Heart right ventricle (tissue), 16 donors: ENCODE results near the gene AUTS2. TPM values are rescaled to one million over a fixed set of nuclear protein-coding genes. Genes with fewer than 3 reads are reported as not detected.

ENCODE experiments used
- ATAC-seq, 8 donors: fragments of 200-7000 bp; cut with Tn5 transposase; one replicate each; pipeline ENCODE4 v1.9.1; 2020; ENCODE audit warnings: mild to moderate bottlenecking in 8 of 8, moderate library complexity in 8 of 8, moderate number of reproducible peaks in 1 of 8
- DNase-seq, 2 donors: peaks; one replicate each; pipeline ENCODE4 v3.0.0-alpha.2; 2020
- H3K27ac ChIP-seq, 10 donors: fragments of 200-600 bp; sonication (generic) in 2 of 10; one replicate each; pipeline versions ENCODE4 v1.5.0 to v1.8.0; 2020 to 2022; ENCODE audit warnings: mild to moderate bottlenecking in 3 of 10
- H3K27me3 ChIP-seq, 7 donors: fragments of 200-600 bp; one replicate each; pipeline ENCODE4 v1.8.0; 2021 to 2022; ENCODE audit warnings: mild to moderate bottlenecking in 2 of 7
- H3K36me3 ChIP-seq, 9 donors: fragments of 200-600 bp; sonication (generic) in 1 of 9; one replicate each; pipeline versions ENCODE4 v1.5.0 to v1.8.0; 2020 to 2022; ENCODE audit warnings: mild to moderate bottlenecking in 2 of 9
- H3K4me1 ChIP-seq, 9 donors: fragments of 200-600 bp; sonication (generic) in 1 of 9; one replicate each; pipeline versions ENCODE4 v1.5.0 to v1.8.0; 2020 to 2022; ENCODE audit warnings: mild to moderate bottlenecking in 4 of 9
- H3K4me3 ChIP-seq, 10 donors: fragments of 200-600 bp; sonication (generic) in 2 of 10; one replicate each; pipeline versions ENCODE4 v1.5.0 to v1.8.0; 2020 to 2022; ENCODE audit warnings: mild to moderate bottlenecking in 7 of 10, moderate library complexity in 2 of 10
- H3K9me3 ChIP-seq, 11 donors: fragments of 200-600 bp in 10 of 11; sonication (generic) in 2 of 11; one replicate each; pipeline versions ENCODE4 v1.5.0 to v1.8.0; 2013 to 2022; ENCODE audit warnings: mild to moderate bottlenecking in 2 of 11, control low read depth in 1 of 11, moderate library complexity in 1 of 11
- WGBS, 2 donors: extraction: QIAGEN DNeasy Blood & Tissue Kit; methylation state at CpG; one replicate each; pipeline ENCODE4 v1.1.7; 2013; ENCODE audit warnings: inconsistent platforms in 1 of 2; 5-methylcytosine and 5-hydroxymethylcytosine counted together
- intact Hi-C, 10 donors: fragments of 100-400 bp; cut with DNase I; formaldehyde crosslinking; loops; one replicate each; pipeline versions ENCODE4 v1.11.1 to v1.14.2; 2022
- polyA plus RNA-seq, 2 donors: library from polyadenylated mRNA; stranded (reverse); fragments of 200-250 nt; gene quantifications; one replicate each; pipeline ENCODE4 v1.2.3, GENCODE V29; 2013
- total RNA-seq, 10 donors: library from RNA; stranded (reverse); fragmentation: NEBNext Ultra II Directional in 3 of 10; extraction: Animal tissue kit (Norgen Biotek cat#: 25700) in 3 of 10; gene quantifications; one replicate each; pipeline versions ENCODE4 v1.2.1 to v1.2.4, GENCODE V29; 2021 to 2023
- TF ChIP-seq, protein P1 (sequence below), 9 donors: fragments of 200-600 bp; sonication (generic) in 2 of 9; IDR thresholded peaks; one replicate each; pipeline versions ENCODE4 v1.5.0 to v1.8.0; 2021 to 2022; ENCODE audit warnings: antibody characterized with exemption in 9 of 9, mild to moderate bottlenecking in 5 of 9, moderate library complexity in 1 of 9
- donor health status: Arrhythmogenic right ventricular cardiomyopathy.
- donor health status: ischemic (EF 13 %, LVEDD 7.1; RV severe dilation, severe dysfunction).
- donor health status: healthy with polysubstance abuse.
- donor health status: DM: no; HTN: yes; CAD: no.
- donor health status: DM: no; HTN: no; CAD: no.
- donor health status: ischemic (EF 25% LVEDD 6.9; RV normal size, moderate dysfunction).
- donor health status: ischemic (EF 25% LVEDD 5.7; RV mildly dilated, moderate dysfunction).
- donor health status: healthy.
- donor health status: DM: yes; HTN: yes; CAD: no.
- donor health status: Ischemic cardiomyopathy.
- donor health status: ischemic (EF 35%, LVEDD 5.7; RV mildly dilated, moderate dysfunction).
- donor health status: nonischemic (EF 11% LVEDD 7.7; RV severe dilation, severe dysfunction).
- donor health status: DM: yes; HTN: yes; CAD: no.
- donor health status: PGD.
- donor health status: ischemic (EF 29% LVEDD 5.4; RV normal size, mild dysfunction).
- donor health status: nonischemic (EF 23%, LVEDD 6.1; RV moderate dilation, normal function).

AUTS2 gene
- total and polyA plus RNA-seq, 12 donors: 1.6 to 11.2 (median 7.3) TPM

GRCh38 chr7:69811476-69812308, 213.4 kb downstream of the AUTS2 start:
- Histone ChIP-seq H3K27ac (no peak overlapping the region), H3K27me3 (no peaks in the 10 kb centered on the region), H3K4me1 (peaks cover 0 to 31% (median 15%) of the 10 kb centered on the region in 9 donors), H3K36me3 (no peaks in the 10 kb centered on the region), H3K4me3 (no peak overlapping the region), H3K9me3 (peaks cover 0 to 5% (median 0%) of the 10 kb centered on the region in 11 donors)
- TF ChIP-seq, protein P1, sequence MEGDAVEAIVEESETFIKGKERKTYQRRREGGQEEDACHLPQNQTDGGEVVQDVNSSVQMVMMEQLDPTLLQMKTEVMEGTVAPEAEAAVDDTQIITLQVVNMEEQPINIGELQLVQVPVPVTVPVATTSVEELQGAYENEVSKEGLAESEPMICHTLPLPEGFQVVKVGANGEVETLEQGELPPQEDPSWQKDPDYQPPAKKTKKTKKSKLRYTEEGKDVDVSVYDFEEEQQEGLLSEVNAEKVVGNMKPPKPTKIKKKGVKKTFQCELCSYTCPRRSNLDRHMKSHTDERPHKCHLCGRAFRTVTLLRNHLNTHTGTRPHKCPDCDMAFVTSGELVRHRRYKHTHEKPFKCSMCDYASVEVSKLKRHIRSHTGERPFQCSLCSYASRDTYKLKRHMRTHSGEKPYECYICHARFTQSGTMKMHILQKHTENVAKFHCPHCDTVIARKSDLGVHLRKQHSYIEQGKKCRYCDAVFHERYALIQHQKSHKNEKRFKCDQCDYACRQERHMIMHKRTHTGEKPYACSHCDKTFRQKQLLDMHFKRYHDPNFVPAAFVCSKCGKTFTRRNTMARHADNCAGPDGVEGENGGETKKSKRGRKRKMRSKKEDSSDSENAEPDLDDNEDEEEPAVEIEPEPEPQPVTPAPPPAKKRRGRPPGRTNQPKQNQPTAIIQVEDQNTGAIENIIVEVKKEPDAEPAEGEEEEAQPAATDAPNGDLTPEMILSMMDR (IDR thresholded peaks at IDR 0.05): no peak
- ATAC-seq (no peak), DNase-seq (no peak)
- 95% methylated on average over 7 of the region's 7 CpGs for WGBS, 2 donors
- intact Hi-C loops: loop anchor here in 1 of 10 donors (5.0 kb wide), 1 partner anchor 51 kb away; no protein-coding TSS in a partner anchor

GRCh38 chr7:69812756-69813155, 214.5 kb downstream of the AUTS2 start:
- intact Hi-C loops: loop anchor here in 1 of 10 donors (5.0 kb wide), 1 partner anchor 50 kb away; no protein-coding TSS in a partner anchor
- Histone ChIP-seq H3K36me3 (no peaks in the 10 kb centered on the region), H3K4me3 (no peak overlapping the region), H3K27me3 (no peaks in the 10 kb centered on the region), H3K27ac (no peak overlapping the region), H3K4me1 (peaks cover 0 to 42% (median 21%) of the 10 kb centered on the region in 9 donors), H3K9me3 (no peaks in the 10 kb centered on the region)
- ATAC-seq (no peak), DNase-seq (no peak)
- WGBS, 2 donors: 95 to 97% methylated on average over 1 of the region's 1 CpG
- TF ChIP-seq, protein P1 (IDR thresholded peaks at IDR 0.05): no peak

DNA sequence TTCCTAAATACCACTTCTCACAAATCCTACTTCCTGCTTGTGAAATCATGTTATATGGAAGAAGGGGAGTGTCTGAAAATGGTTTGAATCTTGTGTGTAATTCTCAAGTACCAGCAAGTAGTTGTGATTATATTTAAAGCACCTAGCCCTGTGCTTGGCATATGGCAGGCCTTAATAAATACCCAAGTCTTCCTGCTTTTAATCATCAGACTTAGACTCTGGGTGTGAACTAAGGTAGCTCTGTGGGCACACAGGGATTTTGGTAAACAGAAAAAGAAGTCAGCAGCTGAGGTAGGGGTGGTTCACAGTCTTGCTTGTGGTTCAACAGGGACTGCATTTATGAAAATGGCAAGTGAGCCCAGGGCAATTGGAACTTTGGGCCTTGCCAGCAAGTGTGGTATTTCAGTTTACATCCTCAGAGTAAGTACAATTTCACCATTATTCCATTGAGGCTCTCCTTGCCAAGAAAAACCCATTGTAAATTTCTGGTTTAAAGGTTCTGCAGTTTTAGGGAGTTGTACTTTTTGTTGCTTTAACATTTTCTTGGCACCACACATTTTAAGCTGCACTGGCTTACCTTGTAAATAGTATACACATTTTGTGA, 215.5 kb downstream of the AUTS2 start:
- Histone ChIP-seq H3K36me3 (no peaks in the 10 kb centered on the region), H3K4me3 (no peak overlapping the region), H3K4me1 (peaks cover 0 to 49% (median 22%) of the 10 kb centered on the region in 9 donors), H3K27me3 (no peaks in the 10 kb centered on the region), H3K27ac (peak overlapping the region in 1 of 10 donors; percentile 2), H3K9me3 (no peaks in the 10 kb centered on the region)
- intact Hi-C loops: loop anchor here in 2 of 10 donors (2.0 to 5.0 kb wide), 2 partner anchors 49 to 621 kb away; no protein-coding TSS in a partner anchor
- no peak for DNase-seq
- TF ChIP-seq, protein P1 (IDR thresholded peaks at IDR 0.05): no peak
- no peak for ATAC-seq

DNA sequence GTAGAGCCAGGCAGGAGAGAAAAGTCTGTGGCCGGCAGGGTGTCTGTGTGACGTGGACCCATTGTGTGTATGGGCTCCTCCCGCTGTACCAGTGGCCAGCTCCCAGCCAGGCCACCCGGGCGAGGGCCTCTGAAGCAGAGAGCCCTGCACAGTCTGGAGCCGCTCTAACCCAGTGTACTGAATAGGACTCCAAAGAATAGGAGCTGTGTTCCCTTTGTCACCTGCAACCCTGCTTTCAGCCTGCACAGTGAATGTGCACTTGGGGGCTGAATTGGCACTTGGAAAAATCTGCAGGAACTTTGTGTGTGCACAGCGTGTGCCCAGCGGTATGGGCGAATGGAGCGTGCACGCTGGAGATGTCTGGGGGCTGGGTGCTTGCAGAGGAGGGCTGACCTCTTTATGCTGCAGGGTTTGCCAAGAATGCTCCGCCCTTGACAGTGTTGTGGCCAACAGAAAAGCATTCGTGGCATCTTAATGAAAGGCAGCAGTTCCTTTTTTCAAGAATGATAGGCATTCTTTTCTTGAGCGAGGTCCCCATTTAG, 216.2 kb downstream of the AUTS2 start:
- 35 to 55% methylated on average over 14 of the region's 14 CpGs for WGBS, 2 donors
- H3K27ac ChIP-seq: peak overlapping the region in 1 of 10 donors; percentile 2
- H3K4me1 ChIP-seq: peaks cover 0 to 54% (median 22%) of the 10 kb centered on the region in 9 donors
- TF ChIP-seq, protein P1 (IDR thresholded peaks at IDR 0.05): no peak
- no peaks in the 10 kb centered on the region for H3K36me3 ChIP-seq
- H3K27me3 ChIP-seq: no peaks in the 10 kb centered on the region
- ATAC-seq: peak; percentile 74 to 90 (median 79)
- DNase-seq: peak; percentile 25 to 36
- H3K4me3 ChIP-seq: no peak overlapping the region
- intact Hi-C loops: loop anchor here in 2 of 10 donors (2.0 to 5.0 kb wide), 2 partner anchors 48 to 622 kb away; no protein-coding TSS in a partner anchor
- no peaks in the 10 kb centered on the region for H3K9me3 ChIP-seq
